HL-60 (cell line): ENCODE results near the gene PCAT7.

ENCODE experiments used
- DNase-seq, 2 experiments: peaks; one replicate each; pipeline ENCODE4 v3.0.0-alpha.2; 2010 to 2020; ENCODE audit warnings: low read depth in 1 of 2, low spot score in 1 of 2
- H3K27ac ChIP-seq: fragments of 250-450 bp; sonication (Bioruptor Pico); replicated peaks from 2 replicates; pipeline ENCODE4 v1.5.1; 2020; ENCODE audit warnings: mild to moderate bottlenecking, moderate library complexity
- H3K27me3 ChIP-seq: fragments of 250-450 bp; sonication (Bioruptor Pico); 2 replicates; pipeline ENCODE4 v1.5.1; 2021; ENCODE audit warnings: mild to moderate bottlenecking, moderate library complexity; ENCODE audit not compliant: insufficient read depth, poor library complexity, severe bottlenecking
- H3K4me3 ChIP-seq: replicated peaks from 2 replicates; pipeline ENCODE4 v1.5.1; 2011; ENCODE audit warnings: mild to moderate bottlenecking, control low read depth, low read length; ENCODE audit not compliant: insufficient read depth
- CTCF ChIP-seq: IDR thresholded peaks from one replicate; pipeline ENCODE4 v1.5.1; 2011; ENCODE audit warnings: low read length, control low read depth, inconsistent platforms; ENCODE audit not compliant: insufficient read depth
- GABPA ChIP-seq: IDR thresholded peaks from 2 replicates; pipeline ENCODE4 v1.6.1; 2012; ENCODE audit warnings: low read depth
- POLR2AphosphoS5 ChIP-seq: IDR thresholded peaks from 2 replicates; pipeline ENCODE4 v1.6.1; 2012; ENCODE audit warnings: low read depth
- REST ChIP-seq: IDR thresholded peaks from 2 replicates; pipeline ENCODE4 v1.6.1; 2012; ENCODE audit warnings: low read depth; ENCODE audit not compliant: insufficient replicate concordance
- SPI1 ChIP-seq: IDR thresholded peaks from 2 replicates; pipeline ENCODE4 v1.6.1; 2012; ENCODE audit warnings: low read depth, mild to moderate bottlenecking, borderline replicate concordance

PCAT7 gene

GRCh38 chr9:94611638-94612068 is 56.8 kb downstream of the PCAT7 start:
- Histone ChIP-seq H3K27ac (no peak overlapping the region), H3K27me3 (no peaks in the 10 kb centered on the region), H3K4me3 (no peak overlapping the region)
- TF ChIP-seq CTCF (no peak), POLR2AphosphoS5 (no peak), REST (no peak), SPI1 (no peak), GABPA (no peak)
- DNase-seq, result peak in 1 of 2 experiments; percentile 5

GRCh38 chr9:94612071-94612470 is 57.2 kb downstream of the PCAT7 start:
- TF ChIP-seq CTCF, result no peak
- no peak for TF ChIP-seq POLR2AphosphoS5
- no peak for TF ChIP-seq REST
- TF ChIP-seq GABPA, result no peak
- no peak for TF ChIP-seq SPI1
- H3K27me3 ChIP-seq, result no peaks in the 10 kb centered on the region
- no peak overlapping the region for H3K27ac ChIP-seq
- H3K4me3 ChIP-seq, result no peak overlapping the region
- no peak for DNase-seq

GRCh38 chr9:94613003-94613402 is 58.1 kb downstream of the PCAT7 start:
- Histone ChIP-seq H3K27ac (no peak overlapping the region), H3K27me3 (no peaks in the 10 kb centered on the region), H3K4me3 (no peak overlapping the region)
- DNase-seq, result no peak
- TF ChIP-seq SPI1 (no peak), POLR2AphosphoS5 (no peak), CTCF (no peak), REST (no peak), GABPA (no peak)
